LHCN-M2 (cell line): Measurements from ENCODE around the gene CNNM4. TPM values are rescaled to one million over a fixed set of nuclear protein-coding genes. Genes with fewer than 3 reads are reported as not detected.

Experiments
- DNase-seq: peaks from one replicate; pipeline ENCODE4 v3.0.0-alpha.2; 2012; ENCODE audit warnings: low read depth
- total RNA-seq: library from RNA; depleted of rRNA; stranded (reverse); fragments of >200 nt; gene quantifications from 2 replicates; pipeline ENCODE4 v1.2.3, GENCODE V29; 2014

Gene CNNM4
- total RNA-seq, 1 experiment from 2014 or later = 2.9 TPM

GRCh38 chr2:96810783-96811192, 50.1 kb downstream of the CNNM4 start:
- no peak for DNase-seq

- DNase-seq = peak; percentile 64
Observed at GRCh38 chr2:96811917-96812316, 51.2 kb downstream of the CNNM4 start.

DNA sequence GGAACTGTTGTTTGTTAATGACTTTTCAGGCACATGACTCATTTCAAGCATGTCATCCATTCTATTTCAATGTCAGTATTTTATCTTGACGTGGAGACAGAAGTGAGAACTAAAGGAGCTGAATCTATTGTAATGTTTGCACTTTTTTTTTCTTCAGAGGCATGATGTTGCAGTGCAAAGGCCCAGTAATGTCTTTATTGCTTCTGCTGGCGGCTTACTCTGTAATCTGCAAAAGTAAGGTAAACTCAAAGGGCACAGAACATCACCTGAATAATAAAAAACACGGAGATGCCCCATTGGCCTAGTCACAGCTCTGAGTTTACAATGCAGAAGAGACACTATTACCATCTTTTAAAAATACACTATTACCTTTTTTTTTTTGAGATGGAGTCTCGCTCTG, 53.0 kb downstream of the CNNM4 start:
- DNase-seq = no peak

GRCh38 chr2:96815326-96816126, 54.8 kb downstream of the CNNM4 start:
- peak; percentile 29 for DNase-seq

DNA sequence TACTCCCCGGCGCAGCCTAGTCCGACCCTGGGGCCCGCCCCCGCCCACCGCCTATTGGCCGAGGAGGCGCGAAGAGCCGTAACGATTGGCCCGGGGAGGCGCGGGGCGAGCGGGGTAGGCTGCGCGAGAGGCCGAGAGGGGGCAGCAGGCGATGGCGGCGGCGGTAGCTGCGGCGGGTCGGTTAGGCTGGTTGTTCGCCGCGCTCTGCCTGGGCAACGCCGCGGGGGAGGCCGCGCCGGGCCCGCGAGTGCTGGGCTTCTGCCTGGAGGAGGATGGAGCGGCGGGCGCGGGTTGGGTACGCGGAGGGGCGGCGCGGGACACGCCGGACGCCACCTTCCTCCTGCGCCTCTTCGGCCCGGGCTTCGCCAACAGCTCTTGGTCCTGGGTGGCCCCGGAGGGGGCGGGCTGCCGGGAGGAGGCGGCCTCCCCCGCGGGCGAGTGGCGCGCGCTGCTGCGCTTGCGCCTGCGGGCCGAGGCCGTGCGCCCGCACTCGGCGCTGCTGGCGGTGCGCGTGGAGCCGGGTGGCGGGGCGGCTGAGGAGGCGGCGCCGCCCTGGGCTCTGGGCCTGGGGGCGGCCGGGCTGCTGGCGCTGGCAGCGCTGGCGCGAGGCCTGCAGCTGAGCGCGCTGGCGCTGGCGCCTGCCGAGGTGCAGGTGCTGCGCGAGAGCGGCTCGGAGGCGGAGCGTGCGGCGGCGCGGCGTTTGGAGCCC, 55.6 kb downstream of the CNNM4 start, which contains the start of gene CNNM3:
Gene CNNM3, plus strand, starts transcription at position 142 of the 709 bp plus-strand sequence. Its CDS starts 10 bp downstream, at position 152.
- DNase-seq = peak; percentile 87

DNA sequence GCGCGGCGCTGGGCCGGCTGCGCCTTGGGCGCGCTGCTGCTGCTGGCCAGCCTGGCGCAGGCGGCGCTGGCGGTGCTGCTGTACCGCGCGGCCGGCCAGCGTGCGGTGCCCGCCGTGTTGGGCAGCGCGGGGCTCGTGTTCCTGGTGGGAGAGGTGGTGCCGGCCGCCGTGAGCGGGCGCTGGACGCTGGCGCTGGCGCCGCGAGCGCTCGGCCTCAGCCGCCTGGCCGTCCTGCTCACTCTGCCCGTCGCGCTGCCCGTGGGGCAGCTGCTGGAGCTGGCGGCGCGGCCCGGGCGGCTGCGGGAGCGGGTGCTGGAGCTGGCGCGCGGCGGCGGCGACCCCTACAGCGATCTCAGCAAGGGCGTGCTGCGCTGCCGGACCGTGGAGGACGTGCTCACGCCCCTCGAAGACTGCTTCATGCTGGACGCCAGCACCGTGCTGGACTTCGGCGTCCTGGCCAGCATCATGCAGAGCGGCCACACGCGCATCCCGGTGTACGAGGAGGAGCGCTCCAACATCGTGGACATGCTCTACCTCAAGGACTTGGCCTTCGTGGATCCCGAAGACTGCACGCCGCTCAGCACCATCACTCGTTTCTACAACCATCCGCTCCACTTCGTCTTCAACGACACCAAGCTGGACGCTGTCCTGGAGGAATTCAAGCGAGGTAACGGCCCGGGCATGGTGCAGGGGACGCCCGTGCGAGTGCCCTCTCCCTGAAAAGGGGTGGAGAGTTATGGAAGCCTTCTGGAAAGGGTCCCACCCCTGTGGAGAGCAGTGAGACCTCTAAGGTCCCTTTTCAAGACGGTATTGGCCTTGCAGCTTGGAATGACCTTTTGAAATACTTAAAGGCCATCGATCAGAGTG, 56.4 kb downstream of the CNNM4 start:
- DNase-seq = peak; percentile 7

GRCh38 chr2:96817882-96818281, 57.2 kb downstream of the CNNM4 start:
- no peak for DNase-seq

DNA sequence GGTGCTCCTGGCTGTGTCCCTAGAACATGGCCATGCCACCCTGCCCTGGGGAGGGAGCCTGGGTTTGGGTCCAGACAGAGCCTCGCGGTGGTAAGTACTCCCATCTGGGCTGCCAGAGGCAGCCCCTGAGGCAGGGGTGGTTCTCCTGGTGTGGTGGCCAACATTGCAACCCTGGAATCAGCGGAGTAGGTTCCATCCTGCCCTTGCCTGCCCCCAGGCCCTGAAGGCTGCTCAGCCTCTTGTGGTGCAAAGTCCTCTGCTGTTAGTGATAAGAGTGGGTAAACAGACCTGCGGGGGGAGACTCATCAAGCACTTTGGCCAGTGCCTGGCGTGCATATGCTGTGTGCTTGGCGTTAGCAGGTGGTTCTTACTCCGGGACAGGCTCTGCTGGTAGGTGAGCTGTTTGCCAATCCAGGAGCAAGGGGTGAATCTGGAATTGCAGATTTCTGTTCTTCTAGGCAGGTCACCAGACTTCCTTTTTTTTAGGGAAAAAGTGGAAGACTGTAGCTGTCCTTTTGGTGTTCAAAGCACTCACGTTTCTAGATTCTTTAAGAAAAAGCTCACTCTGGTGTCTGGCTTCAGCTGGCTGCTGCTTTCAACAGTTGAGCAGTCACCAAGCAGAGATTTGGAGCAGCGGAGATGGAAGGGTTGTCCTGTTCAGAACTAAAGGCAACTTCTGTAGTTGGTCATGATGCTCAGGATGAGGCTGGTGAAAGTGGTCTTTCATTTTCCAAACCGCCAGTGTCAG, 58.6 kb downstream of the CNNM4 start:
- DNase-seq = no peak

GRCh38 chr2:96819876-96820511, 59.3 kb downstream of the CNNM4 start:
- DNase-seq = no peak

DNA sequence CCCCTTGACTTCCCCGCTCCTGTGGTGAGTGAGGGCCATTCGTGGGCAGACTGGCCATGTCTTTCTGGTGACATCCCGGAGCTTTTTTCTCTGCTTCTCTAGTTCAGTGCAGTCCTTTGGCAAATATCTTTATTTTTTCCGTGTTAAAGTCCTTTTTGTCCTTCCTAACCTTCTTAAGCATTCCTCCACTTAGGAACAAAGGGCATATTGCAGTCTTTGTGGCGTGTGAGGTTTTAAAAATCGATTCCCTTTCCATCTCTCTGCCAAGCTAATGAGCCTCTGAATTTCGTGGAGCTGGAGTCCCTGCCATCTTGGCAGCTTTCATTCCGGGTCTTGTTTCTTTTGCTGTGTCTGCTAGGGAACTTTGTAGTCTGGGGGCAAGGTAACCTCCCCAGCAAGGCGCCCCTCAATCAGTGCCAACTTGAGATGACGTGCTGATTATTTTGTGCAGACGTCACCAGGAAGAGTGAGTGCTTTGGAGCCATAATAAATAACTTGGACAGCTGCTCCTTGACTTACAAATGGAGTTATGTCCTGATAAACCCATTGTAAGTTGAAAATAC, 60.5 kb downstream of the CNNM4 start:
- DNase-seq = no peak

- no peak for DNase-seq
Observed at GRCh38 chr2:96822786-96823185, 62.1 kb downstream of the CNNM4 start.

GRCh38 chr2:96823198-96823597, 62.5 kb downstream of the CNNM4 start:
- DNase-seq = no peak

- no peak for DNase-seq
Observed at GRCh38 chr2:96824079-96824870, 63.6 kb downstream of the CNNM4 start.

DNA sequence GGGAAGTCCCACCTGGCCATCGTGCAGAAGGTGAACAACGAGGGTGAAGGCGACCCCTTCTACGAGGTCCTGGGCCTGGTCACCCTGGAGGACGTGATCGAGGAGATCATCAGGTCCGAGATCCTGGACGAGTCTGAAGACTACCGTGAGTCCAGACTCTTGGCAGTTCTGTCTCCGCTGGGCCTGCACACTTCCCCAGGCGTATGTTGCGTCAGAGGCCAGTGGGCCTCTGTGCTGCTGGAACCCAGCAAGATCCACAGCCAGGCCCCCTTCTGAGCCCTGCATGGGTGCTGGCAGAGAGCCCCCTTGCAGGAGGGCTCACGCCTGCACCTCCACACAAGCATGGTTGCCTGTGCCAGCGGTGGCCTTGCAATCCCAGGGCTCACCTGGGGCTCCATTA, 64.4 kb downstream of the CNNM4 start:
- DNase-seq = no peak

DNA sequence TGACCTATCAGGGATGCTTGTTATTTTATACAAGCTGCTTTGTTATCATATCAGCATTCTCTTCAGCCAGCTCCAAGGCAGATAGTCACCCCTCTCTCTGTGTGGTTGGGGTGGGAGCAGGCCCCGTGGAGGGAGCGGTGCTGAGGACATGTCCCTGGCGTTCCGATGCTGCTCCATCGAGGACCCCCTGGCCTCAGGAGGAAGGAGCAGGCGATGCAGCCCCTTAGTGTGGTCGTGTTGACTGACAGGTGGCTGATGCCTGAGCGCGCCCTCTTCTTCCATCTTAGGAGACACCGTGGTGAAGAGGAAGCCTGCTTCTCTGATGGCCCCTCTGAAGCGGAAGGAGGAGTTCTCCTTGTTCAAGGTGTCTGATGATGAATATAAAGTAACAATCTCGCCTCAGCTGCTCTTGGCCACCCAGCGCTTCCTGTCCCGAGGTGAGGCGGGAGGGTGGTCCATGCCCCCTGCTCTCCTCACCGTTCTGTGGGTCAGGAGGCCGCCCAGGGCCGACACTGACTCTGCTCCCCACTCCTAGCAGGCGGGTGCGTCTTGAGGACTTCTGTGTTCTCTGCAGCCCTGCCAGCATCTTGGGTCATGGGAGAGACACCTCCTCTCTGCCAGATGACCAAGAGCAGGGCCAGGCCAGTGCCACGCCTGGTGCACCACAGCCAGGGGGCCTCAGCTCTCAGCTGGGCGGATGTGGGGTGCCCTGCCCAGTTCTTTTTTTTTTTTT, 66.0 kb downstream of the CNNM4 start:
- no peak for DNase-seq

DNA sequence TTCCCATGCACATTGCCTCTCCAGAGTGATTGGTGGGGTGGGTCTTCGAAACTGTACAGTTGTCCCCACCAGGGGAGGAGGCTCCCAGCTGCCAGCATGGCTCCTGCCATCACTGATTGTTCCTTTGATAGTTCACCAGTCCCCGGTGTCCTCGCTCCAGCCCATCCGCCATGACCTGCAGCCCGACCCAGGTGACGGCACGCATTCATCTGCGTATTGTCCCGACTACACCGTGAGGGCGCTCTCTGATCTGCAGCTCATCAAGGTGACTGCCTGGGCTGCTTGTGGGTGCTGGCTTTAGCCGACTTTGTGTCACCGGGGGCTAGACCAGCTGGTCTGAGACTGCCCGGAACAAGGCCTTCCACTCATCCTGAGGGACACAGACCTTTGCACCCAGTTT, 67.7 kb downstream of the CNNM4 start:
- no peak for DNase-seq

GRCh38 chr2:96828874-96829273, 68.2 kb downstream of the CNNM4 start:
- DNase-seq = no peak

GRCh38 chr2:96830044-96830562, 69.4 kb downstream of the CNNM4 start:
- no peak for DNase-seq

GRCh38 chr2:96831679-96832078, 71.0 kb downstream of the CNNM4 start:
- peak; percentile 19 for DNase-seq
